HepG2 (cell line): ENCODE data around the gene PIGR. TPM values are rescaled to one million over a fixed set of nuclear protein-coding genes. Genes with fewer than 3 reads are reported as not detected.

ENCODE experiments used
- ATM ChIP-seq: fragments of 450-650 bp; IDR thresholded peaks from 2 replicates; pipeline ENCODE4 v1.7.1; 2017; ENCODE audit warnings: mild to moderate bottlenecking, borderline replicate concordance
- EZH2 ChIP-seq: conservative IDR thresholded peaks from 2 replicates; pipeline ENCODE4 v1.6.1; 2012; ENCODE audit warnings: mild to moderate bottlenecking, low read depth, low read length, moderate library complexity
- HDAC2 ChIP-seq: sonication (generic); formaldehyde crosslinking; IDR thresholded peaks from 2 replicates; pipeline ENCODE4 v1.4.0; 2020; ENCODE audit warnings: missing genetic modification reagents
- MATR3 ChIP-seq: sonication (generic); formaldehyde crosslinking; IDR thresholded peaks from 2 replicates; pipeline ENCODE4 v1.4.0; 2020; ENCODE audit warnings: missing genetic modification reagents
- PHF21A ChIP-seq: sonication (generic); formaldehyde crosslinking; IDR thresholded peaks from 2 replicates; pipeline ENCODE4 v1.5.0; 2020; ENCODE audit warnings: mild to moderate bottlenecking, missing genetic modification reagents
- RARA ChIP-seq: IDR thresholded peaks from 2 replicates; pipeline ENCODE4 v1.6.1; 2016; ENCODE audit warnings: missing genetic modification reagents, missing compliant biosample characterization
- RXRB ChIP-seq: IDR thresholded peaks from 2 replicates; pipeline ENCODE4 v1.6.1; 2016; ENCODE audit warnings: borderline replicate concordance, missing genetic modification reagents, missing compliant biosample characterization
- SOX5 ChIP-seq: IDR thresholded peaks from 2 replicates; pipeline ENCODE4 v1.6.1; 2016; ENCODE audit warnings: borderline replicate concordance
- SOX6 ChIP-seq, 2 experiments: fragments of 450-650 bp in 1 of 2; sonication (generic) in 1 of 2; formaldehyde crosslinking in 1 of 2; IDR thresholded peaks; 2 replicates each; pipeline versions ENCODE4 v1.4.0 to v1.6.1; 2017 to 2020; ENCODE audit warnings: antibody characterized with exemption in 1 of 2, mild to moderate bottlenecking in 1 of 2, missing genetic modification reagents in 1 of 2
- TBX2 ChIP-seq: sonication (generic); formaldehyde crosslinking; IDR thresholded peaks from 2 replicates; pipeline ENCODE4 v1.5.0; 2020; ENCODE audit warnings: missing genetic modification reagents, mild to moderate bottlenecking, borderline replicate concordance
- TERF1 ChIP-seq: sonication (generic); formaldehyde crosslinking; IDR thresholded peaks from 2 replicates; pipeline ENCODE4 v1.8.0; 2022; ENCODE audit warnings: mild to moderate bottlenecking, missing genetic modification reagents, moderate library complexity
- ZNF121 ChIP-seq: sonication (generic); formaldehyde crosslinking; IDR thresholded peaks from 2 replicates; pipeline ENCODE4 v1.5.0; 2020; ENCODE audit warnings: mild to moderate bottlenecking, missing genetic modification reagents
- ZNF205 ChIP-seq: IDR thresholded peaks from 2 replicates; pipeline ENCODE4 v1.6.1; 2018; ENCODE audit warnings: missing biosample characterization, missing genetic modification reagents
- ZNF501 ChIP-seq: sonication (generic); formaldehyde crosslinking; IDR thresholded peaks from 2 replicates; pipeline ENCODE4 v1.5.1; 2020; ENCODE audit warnings: mild to moderate bottlenecking, moderate library complexity, missing genetic modification reagents
- ZNF749 ChIP-seq: sonication (generic); formaldehyde crosslinking; IDR thresholded peaks from 2 replicates; pipeline ENCODE4 v1.8.0; 2022; ENCODE audit warnings: mild to moderate bottlenecking, missing genetic modification reagents, moderate library complexity, borderline replicate concordance
- ZNF766 ChIP-seq: sonication (generic); formaldehyde crosslinking; IDR thresholded peaks from 2 replicates; pipeline ENCODE4 v1.5.0; 2020; ENCODE audit warnings: missing genetic modification reagents, borderline replicate concordance
- ZNF772 ChIP-seq: sonication (generic); formaldehyde crosslinking; IDR thresholded peaks from 2 replicates; pipeline ENCODE4 v1.5.0; 2020; ENCODE audit warnings: mild to moderate bottlenecking, missing genetic modification reagents
- ZSCAN21 ChIP-seq: sonication (generic); formaldehyde crosslinking; IDR thresholded peaks from 2 replicates; pipeline ENCODE4 v1.8.0; 2022; ENCODE audit warnings: mild to moderate bottlenecking, missing genetic modification reagents, moderate library complexity, borderline replicate concordance
- polyA plus RNA-seq, 8 experiments: library from polyadenylated mRNA; depleted of rRNA in 3 of 8; stranded (reverse) in 7 of 8; unstranded in 1 of 8; fragments of >200 nt; fragmentation: Illumina TruSeq in 4 of 8; extraction: Trizol in 4 of 8; gene quantifications; 2 replicates each; pipeline versions ENCODE4 v1.2.1 to v1.2.3, GENCODE V29; 2011 to 2016; ENCODE audit warnings: low read depth in 4 of 8, missing spikeins in 1 of 8, mixed read lengths in 1 of 8; ENCODE audit not compliant: insufficient read depth in 1 of 8
- total RNA-seq, 5 experiments: library from RNA; depleted of rRNA; stranded (reverse); fragments of >200 nt; fragmentation: Illumina TruSeq; extraction: Trizol; gene quantifications; 2 replicates each; pipeline ENCODE4 v1.2.3, GENCODE V29; 2016; ENCODE audit warnings: low read depth in 1 of 5
- TF ChIP-seq, protein P1 (sequence below): sonication (generic); formaldehyde crosslinking; IDR thresholded peaks from 2 replicates; pipeline ENCODE4 v1.9.0; 2022; ENCODE audit warnings: missing genetic modification reagents, mild to moderate bottlenecking, borderline replicate concordance
- TF ChIP-seq, protein P2 (sequence below): fragments of 450-650 bp; IDR thresholded peaks from 2 replicates; pipeline ENCODE4 v1.6.1; 2016
- TF ChIP-seq, protein P3 (sequence below): sonication (generic); formaldehyde crosslinking; IDR thresholded peaks from 2 replicates; pipeline ENCODE4 v1.4.0; 2020; ENCODE audit warnings: missing genetic modification reagents, borderline replicate concordance
- TF ChIP-seq, protein P4 (sequence below): sonication (generic); formaldehyde crosslinking; IDR thresholded peaks from 2 replicates; pipeline ENCODE4 v1.5.0; 2020; ENCODE audit warnings: mild to moderate bottlenecking, missing genetic modification reagents

Gene PIGR
- total and polyA plus RNA-seq, 2 of the 13 experiments (the other 11 are each of a cell fraction or from before 2014, with no cell fraction given) = not detected

GRCh38 chr1:206935491-206936067 lies 10.7 kb downstream of the PIGR start (continued):
- TF ChIP-seq ZNF766 (CRISPR knock-in tag) = no peak
- TF ChIP-seq TERF1 (CRISPR knock-in tag) = no peak
- no peak for TF ChIP-seq RXRB
- TF ChIP-seq ZNF205 (CRISPR knock-in tag) = no peak
- TF ChIP-seq RARA (CRISPR knock-in tag) = no peak
- TF ChIP-seq, protein P1, sequence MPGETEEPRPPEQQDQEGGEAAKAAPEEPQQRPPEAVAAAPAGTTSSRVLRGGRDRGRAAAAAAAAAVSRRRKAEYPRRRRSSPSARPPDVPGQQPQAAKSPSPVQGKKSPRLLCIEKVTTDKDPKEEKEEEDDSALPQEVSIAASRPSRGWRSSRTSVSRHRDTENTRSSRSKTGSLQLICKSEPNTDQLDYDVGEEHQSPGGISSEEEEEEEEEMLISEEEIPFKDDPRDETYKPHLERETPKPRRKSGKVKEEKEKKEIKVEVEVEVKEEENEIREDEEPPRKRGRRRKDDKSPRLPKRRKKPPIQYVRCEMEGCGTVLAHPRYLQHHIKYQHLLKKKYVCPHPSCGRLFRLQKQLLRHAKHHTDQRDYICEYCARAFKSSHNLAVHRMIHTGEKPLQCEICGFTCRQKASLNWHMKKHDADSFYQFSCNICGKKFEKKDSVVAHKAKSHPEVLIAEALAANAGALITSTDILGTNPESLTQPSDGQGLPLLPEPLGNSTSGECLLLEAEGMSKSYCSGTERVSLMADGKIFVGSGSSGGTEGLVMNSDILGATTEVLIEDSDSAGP (CRISPR knock-in tag) = peak; percentile 49; the same call in 1 of the 2 replicates
- TF ChIP-seq ZSCAN21 (CRISPR knock-in tag) = no peak
- TF ChIP-seq TBX2 (CRISPR knock-in tag) = peak; percentile 15; the same call in 1 of the 2 replicates
- TF ChIP-seq MATR3 (CRISPR knock-in tag) = no peak
- TF ChIP-seq ZNF772 = no peak
- TF ChIP-seq, protein P2, sequence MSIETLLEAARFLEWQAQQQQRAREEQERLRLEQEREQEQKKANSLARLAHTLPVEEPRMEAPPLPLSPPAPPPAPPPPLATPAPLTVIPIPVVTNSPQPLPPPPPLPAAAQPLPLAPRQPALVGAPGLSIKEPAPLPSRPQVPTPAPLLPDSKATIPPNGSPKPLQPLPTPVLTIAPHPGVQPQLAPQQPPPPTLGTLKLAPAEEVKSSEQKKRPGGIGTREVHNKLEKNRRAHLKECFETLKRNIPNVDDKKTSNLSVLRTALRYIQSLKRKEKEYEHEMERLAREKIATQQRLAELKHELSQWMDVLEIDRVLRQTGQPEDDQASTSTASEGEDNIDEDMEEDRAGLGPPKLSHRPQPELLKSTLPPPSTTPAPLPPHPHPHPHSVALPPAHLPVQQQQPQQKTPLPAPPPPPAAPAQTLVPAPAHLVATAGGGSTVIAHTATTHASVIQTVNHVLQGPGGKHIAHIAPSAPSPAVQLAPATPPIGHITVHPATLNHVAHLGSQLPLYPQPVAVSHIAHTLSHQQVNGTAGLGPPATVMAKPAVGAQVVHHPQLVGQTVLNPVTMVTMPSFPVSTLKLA = no peak
- no peak for TF ChIP-seq SOX6 (IDR thresholded peaks at IDR 0.05)
- TF ChIP-seq SOX6 (CRISPR knock-in tag; IDR thresholded peaks at IDR 0.05) = no peak
- no peak for TF ChIP-seq HDAC2 (CRISPR knock-in tag)
- TF ChIP-seq, protein P3, sequence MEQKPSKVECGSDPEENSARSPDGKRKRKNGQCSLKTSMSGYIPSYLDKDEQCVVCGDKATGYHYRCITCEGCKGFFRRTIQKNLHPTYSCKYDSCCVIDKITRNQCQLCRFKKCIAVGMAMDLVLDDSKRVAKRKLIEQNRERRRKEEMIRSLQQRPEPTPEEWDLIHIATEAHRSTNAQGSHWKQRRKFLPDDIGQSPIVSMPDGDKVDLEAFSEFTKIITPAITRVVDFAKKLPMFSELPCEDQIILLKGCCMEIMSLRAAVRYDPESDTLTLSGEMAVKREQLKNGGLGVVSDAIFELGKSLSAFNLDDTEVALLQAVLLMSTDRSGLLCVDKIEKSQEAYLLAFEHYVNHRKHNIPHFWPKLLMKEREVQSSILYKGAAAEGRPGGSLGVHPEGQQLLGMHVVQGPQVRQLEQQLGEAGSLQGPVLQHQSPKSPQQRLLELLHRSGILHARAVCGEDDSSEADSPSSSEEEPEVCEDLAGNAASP (CRISPR knock-in tag) = no peak
- TF ChIP-seq ZNF121 (CRISPR knock-in tag) = no peak
- TF ChIP-seq SOX5 = no peak
- no peak for TF ChIP-seq PHF21A (CRISPR knock-in tag)
- no peak for TF ChIP-seq ZNF749
- no peak for TF ChIP-seq ZNF501 (CRISPR knock-in tag)
- TF ChIP-seq, protein P4, sequence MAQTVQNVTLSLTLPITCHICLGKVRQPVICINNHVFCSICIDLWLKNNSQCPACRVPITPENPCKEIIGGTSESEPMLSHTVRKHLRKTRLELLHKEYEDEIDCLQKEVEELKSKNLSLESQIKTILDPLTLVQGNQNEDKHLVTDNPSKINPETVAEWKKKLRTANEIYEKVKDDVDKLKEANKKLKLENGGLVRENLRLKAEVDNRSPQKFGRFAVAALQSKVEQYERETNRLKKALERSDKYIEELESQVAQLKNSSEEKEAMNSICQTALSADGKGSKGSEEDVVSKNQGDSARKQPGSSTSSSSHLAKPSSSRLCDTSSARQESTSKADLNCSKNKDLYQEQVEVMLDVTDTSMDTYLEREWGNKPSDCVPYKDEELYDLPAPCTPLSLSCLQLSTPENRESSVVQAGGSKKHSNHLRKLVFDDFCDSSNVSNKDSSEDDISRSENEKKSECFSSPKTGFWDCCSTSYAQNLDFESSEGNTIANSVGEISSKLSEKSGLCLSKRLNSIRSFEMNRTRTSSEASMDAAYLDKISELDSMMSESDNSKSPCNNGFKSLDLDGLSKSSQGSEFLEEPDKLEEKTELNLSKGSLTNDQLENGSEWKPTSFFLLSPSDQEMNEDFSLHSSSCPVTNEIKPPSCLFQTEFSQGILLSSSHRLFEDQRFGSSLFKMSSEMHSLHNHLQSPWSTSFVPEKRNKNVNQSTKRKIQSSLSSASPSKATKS (CRISPR knock-in tag) = no peak
- TF ChIP-seq EZH2 = no peak
- TF ChIP-seq ATM = no peak
